ENCODE results near the gene TVP23C.
"Not testable (repeated sequence)": the region's sequence is repeated elsewhere in the genome, so short reads cannot be mapped to it uniquely, and the experiment has no call there.

GRCh38 chr17:15561439-15561838 lies 1.8 kb downstream of the TVP23C start:
- TF ChIP-seq BRCA1 (IDR thresholded peaks at IDR 0.05); BRCA1 (CRISPR knock-in tag; IDR thresholded peaks at IDR 0.05); ARID3B (CRISPR knock-in tag; IDR thresholded peaks at IDR 0.05; ENCODE audit: borderline replicate concordance); TBL1XR1 (IDR thresholded peaks at IDR 0.05; ENCODE audit: low read length in 2 of 2); ZNF133 (CRISPR knock-in tag; IDR thresholded peaks at IDR 0.05); MCM2 (IDR thresholded peaks at IDR 0.05; ENCODE audit: low read depth); ZBTB7A (IDR thresholded peaks at IDR 0.05; ENCODE audit: borderline replicate concordance, control insufficient read depth, low read depth, low read length); MXI1 (IDR thresholded peaks at IDR 0.05; ENCODE audit: low read depth, low read length); KAT7 (CRISPR knock-in tag; IDR thresholded peaks at IDR 0.05; ENCODE audit: borderline replicate concordance); FOXK2 (conservative IDR thresholded peaks at IDR 0.05 in 1 of 2, IDR thresholded peaks at IDR 0.05 in 1 of 2; ENCODE audit: low read depth in 2 of 2); POLR2A (conservative IDR thresholded peaks at IDR 0.05); CBX1 (IDR thresholded peaks at IDR 0.05; ENCODE audit: low read depth): not testable (repeated sequence)
- TF ChIP-seq, protein P1, sequence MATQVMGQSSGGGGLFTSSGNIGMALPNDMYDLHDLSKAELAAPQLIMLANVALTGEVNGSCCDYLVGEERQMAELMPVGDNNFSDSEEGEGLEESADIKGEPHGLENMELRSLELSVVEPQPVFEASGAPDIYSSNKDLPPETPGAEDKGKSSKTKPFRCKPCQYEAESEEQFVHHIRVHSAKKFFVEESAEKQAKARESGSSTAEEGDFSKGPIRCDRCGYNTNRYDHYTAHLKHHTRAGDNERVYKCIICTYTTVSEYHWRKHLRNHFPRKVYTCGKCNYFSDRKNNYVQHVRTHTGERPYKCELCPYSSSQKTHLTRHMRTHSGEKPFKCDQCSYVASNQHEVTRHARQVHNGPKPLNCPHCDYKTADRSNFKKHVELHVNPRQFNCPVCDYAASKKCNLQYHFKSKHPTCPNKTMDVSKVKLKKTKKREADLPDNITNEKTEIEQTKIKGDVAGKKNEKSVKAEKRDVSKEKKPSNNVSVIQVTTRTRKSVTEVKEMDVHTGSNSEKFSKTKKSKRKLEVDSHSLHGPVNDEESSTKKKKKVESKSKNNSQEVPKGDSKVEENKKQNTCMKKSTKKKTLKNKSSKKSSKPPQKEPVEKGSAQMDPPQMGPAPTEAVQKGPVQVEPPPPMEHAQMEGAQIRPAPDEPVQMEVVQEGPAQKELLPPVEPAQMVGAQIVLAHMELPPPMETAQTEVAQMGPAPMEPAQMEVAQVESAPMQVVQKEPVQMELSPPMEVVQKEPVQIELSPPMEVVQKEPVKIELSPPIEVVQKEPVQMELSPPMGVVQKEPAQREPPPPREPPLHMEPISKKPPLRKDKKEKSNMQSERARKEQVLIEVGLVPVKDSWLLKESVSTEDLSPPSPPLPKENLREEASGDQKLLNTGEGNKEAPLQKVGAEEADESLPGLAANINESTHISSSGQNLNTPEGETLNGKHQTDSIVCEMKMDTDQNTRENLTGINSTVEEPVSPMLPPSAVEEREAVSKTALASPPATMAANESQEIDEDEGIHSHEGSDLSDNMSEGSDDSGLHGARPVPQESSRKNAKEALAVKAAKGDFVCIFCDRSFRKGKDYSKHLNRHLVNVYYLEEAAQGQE (IDR thresholded peaks at IDR 0.05; ENCODE audit: borderline replicate concordance), result not testable (repeated sequence)
- TF ChIP-seq, protein P1 (CRISPR knock-in tag; IDR thresholded peaks at IDR 0.05; ENCODE audit: low read depth), result not testable (repeated sequence)

Data from K562 (cell line).